Renal cortex interstitium (tissue), 11 donors: ENCODE results near the gene MPRIP. TPM values are rescaled to one million over a fixed set of nuclear protein-coding genes. Genes with fewer than 3 reads are reported as not detected.
"Not testable (repeated sequence)": the region's sequence is repeated elsewhere in the genome, so short reads cannot be mapped to it uniquely, and the experiment has no call there.

Source experiments
- DNase-seq, 11 donors: peaks; one replicate each; pipeline ENCODE4 v3.0.0-alpha.2; 2013; ENCODE audit warnings: low read depth in 9 of 11, low spot score in 4 of 11; ENCODE audit errors: extremely low read depth in 1 of 11
- polyA plus RNA-seq, 3 donors: library from polyadenylated mRNA; unstranded; fragments of 120-200 nt; gene quantifications; one replicate each; pipeline ENCODE4 v1.2.1, GENCODE V29; 2013; ENCODE audit not compliant: insufficient read length in 3 of 3

MPRIP gene
- polyA plus RNA-seq, 3 donors = 150 to 177 (median 174) TPM

DNA sequence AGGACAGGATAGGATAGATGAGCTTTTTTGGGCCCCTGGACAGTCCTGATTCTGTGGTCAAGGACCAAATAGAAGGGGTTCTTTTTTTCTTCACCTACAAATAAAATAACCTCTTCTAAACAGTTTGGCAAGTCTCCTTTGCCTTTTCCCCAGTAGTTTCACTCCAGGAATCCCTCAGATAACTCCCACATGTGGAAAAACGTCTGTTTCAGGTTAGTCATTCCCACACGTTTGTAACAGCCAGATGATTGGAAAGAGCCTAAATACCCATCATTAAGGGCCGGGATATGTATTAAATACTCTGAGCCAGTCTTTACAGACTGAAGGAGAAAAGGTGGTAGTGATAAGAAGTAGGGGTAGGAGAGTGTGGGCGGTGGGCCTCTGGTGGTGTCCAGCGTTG lies 105.6 kb downstream of the MPRIP start:
- no peak for DNase-seq

DNA sequence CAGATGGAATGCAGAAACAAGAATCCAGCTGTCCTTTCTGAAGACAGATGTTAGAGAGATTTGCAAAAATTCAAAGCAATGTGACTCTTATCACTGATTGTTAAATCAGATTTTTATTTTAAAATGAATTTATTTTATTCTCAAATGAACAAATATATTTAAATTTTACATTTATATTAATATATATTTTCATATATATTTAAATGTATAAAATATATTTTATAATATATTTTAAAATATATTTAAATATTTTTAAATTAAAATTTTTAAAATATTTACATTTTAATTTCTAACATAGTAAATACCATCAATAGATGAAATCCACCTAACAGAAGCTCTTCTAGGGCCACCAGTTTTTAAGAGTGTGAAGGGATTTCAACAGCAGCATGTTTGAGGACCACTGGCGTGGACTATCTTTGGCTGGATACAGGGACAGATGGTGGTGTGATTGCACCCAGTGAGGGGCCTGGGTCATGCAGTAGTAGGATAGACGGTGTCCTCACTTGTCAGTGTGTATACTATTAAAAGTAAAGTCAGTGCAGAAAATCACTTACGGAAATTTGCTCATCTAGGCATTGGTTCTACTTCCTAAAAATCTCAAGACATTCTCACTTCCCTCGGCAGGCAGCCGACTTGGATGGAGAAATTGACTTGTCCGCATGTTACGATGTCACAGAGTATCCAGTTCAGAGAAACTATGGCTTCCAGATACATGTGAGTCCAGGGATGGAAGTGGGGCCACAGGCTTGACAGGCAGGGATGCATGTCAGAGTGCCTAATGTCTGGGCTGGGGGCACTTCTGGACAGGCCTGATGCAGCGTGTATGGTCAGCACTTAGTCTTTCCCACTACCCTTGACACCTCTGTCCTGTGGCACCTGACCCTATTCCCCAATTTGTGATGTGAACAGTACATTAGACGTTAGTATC lies 107.5 kb downstream of the MPRIP start:
- DNase-seq = no peak

DNA sequence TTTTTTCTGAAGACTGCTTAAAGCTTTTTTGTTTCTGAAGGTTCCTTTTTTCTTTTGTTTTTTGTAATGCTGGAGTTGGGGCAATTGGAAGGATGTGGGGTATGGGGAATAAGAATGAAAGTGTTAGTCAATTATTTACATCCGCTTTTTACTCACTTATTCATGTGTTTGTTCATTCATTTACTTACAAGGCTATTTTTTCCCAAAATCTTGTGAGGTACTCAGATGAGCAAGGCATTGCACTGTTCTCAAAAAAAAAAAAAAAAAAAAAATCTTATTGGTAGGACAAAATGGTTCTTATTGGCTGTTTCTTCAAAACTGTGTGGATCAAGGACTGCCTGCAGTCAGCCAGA lies 108.2 kb downstream of the MPRIP start:
- DNase-seq = no peak

DNA sequence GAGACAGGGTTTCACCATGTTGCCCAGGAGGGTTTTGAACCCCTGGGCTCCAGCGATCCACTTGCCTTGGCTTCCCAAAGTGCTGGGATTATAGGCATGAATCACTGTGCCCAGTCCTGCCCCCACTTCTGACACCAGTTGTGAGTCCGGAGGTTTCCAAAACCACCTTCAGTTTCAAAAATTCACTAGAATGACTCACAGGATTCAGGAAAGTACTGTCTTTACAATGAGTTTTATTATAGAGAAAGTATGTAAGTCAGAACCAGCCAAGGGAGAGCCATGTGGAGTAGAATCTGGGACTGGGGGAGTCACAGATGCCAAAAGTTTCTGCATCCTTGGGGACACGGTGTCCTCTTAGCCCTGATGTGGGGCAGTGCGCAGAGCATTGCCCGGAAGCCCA lies 108.8 kb downstream of the MPRIP start:
- no peak for DNase-seq

DNA sequence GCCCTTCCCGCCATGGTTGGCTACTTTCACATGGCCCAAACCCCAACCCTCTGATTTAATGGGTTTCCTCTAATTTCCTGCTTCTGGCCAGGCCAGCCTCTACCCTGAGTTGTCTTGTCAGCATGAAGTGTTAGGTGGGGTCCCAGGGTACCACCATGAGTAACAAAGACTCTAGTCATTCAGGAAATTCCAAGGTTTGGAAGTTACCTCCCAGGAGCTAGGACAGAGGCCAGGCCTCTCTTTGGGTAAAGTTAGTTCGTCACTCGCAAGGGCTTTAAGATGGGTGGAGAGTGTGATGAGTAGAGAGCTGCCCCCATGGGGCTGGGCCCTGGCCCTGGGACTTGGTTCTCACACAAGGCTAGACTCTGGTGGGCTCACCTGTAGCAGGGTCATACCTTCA lies 109.3 kb downstream of the MPRIP start:
- DNase-seq = no peak

DNA sequence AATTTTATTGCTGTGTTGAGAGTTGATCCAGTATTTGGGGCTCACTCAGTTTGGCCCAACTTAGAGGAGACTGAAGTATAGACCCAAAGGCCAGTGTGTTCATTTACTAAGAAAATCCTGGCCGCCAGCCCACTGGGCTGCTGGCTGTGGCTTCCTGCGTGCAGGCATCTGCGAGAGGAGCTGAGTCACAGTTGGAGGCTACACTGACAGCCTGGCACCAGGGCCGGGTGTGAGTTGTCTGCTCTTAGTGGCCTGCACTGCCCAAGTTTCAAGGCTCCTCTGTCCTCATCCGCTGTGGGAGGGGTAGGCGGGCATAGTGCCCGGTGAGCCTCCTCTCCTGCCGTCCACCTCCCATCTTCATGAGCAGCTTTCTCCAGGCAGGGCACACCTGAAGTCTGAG lies 109.7 kb downstream of the MPRIP start:
- no peak for DNase-seq

DNA sequence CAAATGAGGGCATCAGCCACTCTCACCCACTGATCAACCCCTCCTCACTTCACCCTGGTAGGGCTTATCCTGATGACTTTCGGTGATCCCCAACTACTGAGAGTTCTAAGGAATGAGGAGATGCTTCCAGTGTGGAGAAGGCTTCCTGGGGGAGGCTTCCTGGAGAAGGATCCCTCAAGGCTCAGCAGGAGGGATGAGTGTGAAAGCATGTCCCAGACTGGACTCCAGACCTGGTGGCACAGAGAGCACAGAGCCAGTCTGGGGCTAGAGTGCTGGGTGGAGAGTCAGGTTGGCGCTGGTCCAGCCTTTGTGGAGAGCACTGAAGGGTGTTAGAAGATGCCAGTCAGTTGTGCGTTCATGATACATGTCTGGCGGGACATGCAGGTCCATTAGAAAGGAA lies 110.1 kb downstream of the MPRIP start:
- no peak for DNase-seq

DNA sequence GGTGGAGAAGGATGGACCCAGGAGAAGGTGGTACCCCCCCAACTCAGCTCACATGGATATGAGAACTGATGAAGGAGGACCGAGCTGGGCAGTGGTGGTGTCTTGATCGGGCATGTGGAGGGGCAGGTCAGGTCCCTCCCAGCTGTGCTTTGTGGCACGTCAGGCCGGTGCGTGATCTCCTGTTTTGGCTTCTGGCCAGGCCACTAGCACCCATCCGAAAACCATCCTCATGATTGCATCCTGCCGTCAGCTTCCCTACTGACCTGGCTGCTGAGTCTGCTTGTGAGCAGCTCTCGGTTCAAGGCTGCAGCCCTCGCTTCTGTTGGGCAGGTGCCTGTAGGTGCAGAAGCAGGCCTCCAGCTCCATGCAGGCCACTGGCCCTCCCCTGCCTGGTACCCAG lies 110.8 kb downstream of the MPRIP start:
- DNase-seq = no peak

DNA sequence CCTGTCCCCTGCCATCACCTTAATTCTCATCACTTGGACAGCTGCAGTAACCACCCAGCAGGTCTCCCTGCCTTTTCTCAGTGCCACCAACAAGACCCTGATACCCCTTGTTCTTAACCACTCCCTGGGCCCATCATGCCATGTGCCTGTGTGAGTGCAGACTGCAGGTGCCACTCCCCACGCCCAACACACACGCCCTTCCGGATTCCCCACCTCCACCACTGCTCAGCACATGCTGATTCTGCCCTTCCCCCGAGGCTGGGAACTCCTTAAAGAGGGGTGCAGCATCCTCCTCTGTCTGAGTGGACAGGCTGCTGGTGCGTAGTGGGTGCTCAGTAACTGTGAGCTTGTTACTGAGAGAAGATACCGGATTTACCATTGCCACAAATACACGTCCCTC lies 111.5 kb downstream of the MPRIP start:
- DNase-seq = no peak

DNA sequence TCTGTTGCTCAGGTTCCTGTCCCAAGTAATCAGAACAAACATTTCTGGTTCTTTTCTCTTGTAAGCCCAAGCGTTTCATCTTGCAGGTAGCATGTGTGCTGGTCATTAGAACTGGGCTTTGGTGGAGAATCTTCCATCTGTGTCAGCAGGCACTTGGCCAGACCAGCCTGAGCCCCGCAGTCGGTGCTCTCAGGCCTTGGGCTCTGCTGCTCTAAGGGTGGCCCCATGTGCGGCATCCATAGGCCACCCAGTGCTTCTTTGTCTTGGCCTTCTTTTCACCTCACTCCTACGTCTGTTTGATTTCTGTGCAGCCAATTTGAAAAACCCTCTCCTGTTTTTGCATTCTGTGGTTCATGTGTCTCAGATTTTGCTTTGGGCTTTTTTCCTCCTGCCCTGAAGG lies 112.3 kb downstream of the MPRIP start:
- DNase-seq = no peak

DNA sequence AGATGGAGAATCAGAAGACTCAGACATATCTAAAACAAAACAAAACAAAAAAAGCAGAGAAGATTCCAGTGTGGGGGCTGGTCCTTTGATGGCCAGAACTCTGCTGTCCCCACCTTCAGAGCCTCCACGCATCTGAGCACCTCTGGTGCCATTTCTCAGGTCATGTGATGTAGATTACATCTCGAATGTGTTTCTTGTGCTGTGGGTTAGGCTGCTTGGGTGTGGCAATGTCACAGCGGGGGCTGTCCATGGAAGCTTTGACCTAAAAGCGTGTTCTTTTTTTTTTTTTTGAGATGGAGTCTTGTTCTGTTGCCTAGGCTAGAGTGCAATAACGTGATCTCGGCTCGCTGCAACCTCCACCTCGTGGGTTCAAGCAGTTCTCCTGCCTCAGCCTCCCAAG lies 112.7 kb downstream of the MPRIP start:
- no peak for DNase-seq

DNA sequence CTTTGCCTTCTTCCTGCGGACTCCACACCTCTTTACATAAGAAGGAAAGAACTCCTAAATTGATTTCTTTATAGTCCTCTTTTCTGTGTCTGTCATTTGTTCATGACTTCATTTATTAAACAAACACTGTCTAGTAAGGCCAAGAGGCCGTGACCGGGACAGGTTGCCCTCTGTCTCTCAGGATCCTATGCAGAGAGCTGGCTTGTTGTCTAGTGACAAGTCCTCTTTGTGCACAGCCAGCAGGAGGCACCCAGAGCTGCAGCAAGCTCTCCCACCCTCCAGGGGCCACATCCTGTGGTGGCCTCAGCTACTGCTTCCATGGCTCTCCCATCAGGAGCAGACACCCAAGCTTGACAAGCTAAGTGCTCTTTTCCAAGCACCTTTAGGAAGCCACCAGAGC lies 113.3 kb downstream of the MPRIP start:
- no peak for DNase-seq

DNA sequence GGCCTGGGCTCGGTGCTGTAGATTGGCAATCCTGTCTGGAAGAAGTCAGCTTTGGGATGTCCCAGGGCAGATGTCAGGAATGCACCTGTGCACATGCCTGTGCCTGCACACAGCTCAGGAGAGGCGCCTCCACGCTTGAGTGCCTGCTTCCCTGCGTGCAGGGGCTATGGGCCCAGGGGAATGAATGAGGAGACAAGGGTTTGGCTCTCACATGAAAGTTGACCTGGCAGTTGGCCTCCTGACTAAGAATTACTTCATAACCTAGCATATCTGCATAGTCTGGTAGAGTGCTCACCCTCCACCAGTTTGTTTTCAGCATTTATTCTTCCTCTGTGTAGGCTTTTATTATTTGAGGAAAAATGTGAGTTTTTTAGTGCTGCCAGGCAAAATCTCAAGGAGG lies 113.8 kb downstream of the MPRIP start:
- no peak for DNase-seq

DNA sequence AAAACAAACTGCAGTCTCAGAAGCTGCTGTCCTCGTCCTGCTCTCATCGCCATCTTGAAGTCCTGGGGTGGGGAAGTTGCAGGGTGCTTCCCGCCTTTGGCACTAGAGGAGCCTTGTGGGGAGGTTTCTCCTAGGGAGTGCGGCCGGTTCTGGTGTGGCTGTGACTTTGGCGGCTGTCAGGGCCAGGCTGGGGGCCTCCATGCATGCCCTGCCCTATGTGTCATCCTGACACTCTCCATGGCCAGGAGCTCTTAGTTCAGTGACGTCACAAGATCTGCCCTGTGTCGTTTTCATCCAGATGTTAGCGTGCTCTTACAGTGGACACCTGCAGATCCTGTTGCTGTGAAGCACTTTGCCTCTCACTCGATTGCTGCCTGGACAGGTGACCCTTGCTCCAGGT lies 114.3 kb downstream of the MPRIP start:
- DNase-seq = no peak

DNA sequence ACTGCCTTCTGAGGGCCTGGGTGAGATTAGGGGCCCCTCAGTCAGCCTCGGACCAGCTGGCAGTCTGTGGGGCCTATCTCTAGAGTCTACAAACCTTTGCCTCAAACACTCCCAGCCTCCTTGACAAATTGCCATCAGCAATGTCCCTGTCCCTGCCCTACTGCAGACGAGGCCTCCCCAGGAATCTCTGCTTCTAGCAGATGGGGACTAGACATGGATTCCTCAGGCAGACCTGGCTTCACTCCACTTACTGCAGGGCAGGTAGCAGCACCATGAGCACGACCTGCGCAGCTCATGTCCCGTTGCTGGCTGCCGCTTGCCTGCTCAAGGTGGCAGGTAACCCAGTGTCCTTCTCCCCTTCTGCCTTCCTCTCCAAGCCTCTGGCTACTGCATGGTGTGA lies 114.8 kb downstream of the MPRIP start:
- DNase-seq = no peak

DNA sequence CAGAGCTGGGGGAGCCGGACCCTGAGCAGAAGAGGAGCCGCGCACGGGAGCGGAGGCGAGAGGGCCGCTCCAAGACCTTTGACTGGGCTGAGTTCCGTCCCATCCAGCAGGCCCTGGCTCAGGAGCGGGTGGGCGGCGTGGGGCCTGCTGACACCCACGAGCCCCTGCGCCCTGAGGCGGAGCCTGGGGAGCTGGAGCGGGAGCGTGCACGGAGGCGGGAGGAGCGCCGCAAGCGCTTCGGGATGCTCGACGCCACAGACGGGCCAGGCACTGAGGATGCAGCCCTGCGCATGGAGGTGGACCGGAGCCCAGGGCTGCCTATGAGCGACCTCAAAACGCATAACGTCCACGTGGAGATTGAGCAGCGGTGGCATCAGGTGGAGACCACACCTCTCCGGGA lies 116.2 kb downstream of the MPRIP start:
- DNase-seq = not testable (repeated sequence)

DNA sequence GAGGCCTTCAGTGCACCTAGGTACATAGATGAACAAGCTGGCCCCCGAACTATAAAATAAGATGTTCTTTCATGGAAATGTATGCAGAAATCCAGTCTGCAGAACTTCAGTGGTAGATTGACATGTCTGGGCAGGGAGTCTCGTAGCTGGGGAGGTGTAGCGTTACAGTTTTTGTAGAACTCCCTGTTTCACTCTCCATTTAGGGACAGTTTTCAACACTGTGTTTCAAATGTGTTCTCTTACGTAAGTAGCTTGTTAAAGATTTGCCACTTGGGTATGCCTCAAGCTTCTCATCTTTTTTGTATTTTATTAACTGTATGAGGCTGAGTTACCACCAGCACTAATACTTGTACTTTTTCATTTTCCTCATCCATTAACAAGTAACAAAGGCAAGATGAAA lies 117.3 kb downstream of the MPRIP start:
- no peak for DNase-seq

DNA sequence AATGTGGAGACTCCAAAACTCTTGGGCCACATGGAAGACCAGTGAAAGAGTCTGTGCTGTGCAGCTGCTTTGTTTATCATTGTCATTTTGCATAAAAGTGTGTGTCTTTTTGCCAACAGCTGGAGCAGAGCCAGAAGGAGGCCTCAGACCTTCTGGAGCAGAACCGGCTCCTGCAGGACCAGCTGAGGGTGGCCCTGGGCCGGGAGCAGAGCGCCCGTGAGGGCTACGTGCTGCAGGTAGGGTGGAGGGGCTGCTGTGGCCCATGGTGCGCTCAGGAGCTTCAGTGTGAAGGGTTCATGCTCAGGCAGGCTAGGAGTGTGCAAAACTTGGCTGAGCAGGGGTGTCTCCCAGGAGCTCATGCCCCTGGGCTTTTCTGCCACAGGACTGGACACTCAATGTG lies 118.9 kb downstream of the MPRIP start:
- DNase-seq = no peak

DNA sequence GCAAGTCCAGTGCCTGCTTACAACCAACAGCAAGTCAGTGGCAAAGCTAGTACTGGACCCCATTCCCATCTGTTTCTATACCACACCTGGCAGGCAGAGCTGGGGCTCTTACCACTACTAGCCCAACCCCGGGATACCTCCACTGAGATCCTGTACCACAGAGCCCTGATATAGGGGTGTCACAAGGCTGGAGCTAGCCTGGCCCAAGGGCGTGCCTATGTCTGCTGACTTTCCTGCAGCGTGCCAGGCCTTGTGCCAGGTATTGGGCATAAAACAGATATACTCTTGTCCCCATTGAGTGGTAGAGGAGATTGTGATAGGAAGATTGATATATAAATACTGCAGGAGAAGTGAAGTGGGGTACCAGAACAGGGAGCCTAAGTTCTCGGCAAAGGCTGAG lies 119.5 kb downstream of the MPRIP start:
- DNase-seq = no peak

DNA sequence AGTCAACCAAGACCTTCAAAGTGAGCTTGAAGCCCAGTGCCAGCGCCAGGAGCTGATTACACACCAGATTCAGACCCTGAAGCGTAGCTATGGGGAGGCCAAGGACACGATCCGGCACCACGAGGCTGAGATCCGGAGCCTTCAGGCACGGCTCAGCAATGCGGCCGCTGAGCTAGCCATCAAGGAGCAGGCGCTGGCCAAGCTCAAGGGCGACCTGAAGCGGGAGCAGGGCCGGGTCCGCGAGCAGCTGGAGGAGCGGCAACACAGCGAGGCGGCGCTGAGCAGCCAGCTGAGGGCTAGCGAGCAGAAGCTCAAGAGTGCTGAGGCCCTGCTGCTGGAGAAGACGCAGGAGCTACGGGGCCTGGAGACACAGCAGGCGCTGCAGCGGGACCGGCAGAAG lies 121.9 kb downstream of the MPRIP start:
- DNase-seq = no peak

DNA sequence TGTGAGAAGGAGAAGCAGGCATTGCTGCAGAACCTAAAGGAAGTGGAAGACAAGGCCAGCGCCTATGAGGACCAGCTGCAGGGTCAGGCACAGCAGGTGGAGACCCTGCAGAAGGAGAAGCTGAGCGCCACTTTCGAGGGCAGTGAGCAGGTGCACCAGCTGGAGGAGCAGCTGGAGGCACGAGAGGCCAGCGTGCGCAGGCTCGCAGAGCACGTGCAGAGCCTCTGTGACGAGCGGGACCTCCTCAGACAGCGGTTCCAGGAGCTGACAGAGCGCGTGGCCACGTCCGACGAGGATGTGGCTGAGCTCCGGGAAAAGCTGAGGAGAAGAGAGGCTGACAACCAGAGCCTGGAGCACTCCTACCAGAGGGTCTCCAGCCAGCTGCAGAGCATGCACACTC lies 122.4 kb downstream of the MPRIP start:
- no peak for DNase-seq
